GM19035 (cell line): ENCODE data around the gene SULT1A1.
"Not testable (repeated sequence)": the region's sequence is repeated elsewhere in the genome, so short reads cannot be mapped to it uniquely, and the experiment has no call there.

ENCODE experiments used
- ATAC-seq: cut with Tn5 transposase; IDR thresholded peaks from one replicate; pipeline ENCODE4 v1.9.1; 2021; ENCODE audit not compliant: unreplicated experiment

SULT1A1 gene

DNA sequence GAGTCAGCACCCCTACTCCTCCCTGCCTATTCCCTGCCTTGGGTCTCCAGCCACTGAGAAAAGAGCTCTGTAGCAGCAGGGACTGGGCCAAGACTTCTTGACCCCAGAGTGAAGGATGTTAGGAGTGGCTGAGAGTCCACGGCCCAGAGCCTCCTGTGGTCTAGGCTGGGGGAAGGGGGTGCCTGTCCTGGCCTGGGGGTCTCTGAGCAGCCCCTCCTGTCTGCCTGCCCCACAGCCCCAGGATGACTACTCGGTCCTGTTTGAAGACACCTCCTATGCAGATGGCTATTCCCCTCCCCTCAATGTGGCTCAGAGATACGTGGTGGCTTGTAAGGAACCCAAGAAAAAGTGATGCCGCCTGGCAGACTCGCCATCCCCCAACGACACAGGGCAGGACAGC, 18.5 kb downstream of the SULT1A1 start:
- ATAC-seq, result no peak

DNA sequence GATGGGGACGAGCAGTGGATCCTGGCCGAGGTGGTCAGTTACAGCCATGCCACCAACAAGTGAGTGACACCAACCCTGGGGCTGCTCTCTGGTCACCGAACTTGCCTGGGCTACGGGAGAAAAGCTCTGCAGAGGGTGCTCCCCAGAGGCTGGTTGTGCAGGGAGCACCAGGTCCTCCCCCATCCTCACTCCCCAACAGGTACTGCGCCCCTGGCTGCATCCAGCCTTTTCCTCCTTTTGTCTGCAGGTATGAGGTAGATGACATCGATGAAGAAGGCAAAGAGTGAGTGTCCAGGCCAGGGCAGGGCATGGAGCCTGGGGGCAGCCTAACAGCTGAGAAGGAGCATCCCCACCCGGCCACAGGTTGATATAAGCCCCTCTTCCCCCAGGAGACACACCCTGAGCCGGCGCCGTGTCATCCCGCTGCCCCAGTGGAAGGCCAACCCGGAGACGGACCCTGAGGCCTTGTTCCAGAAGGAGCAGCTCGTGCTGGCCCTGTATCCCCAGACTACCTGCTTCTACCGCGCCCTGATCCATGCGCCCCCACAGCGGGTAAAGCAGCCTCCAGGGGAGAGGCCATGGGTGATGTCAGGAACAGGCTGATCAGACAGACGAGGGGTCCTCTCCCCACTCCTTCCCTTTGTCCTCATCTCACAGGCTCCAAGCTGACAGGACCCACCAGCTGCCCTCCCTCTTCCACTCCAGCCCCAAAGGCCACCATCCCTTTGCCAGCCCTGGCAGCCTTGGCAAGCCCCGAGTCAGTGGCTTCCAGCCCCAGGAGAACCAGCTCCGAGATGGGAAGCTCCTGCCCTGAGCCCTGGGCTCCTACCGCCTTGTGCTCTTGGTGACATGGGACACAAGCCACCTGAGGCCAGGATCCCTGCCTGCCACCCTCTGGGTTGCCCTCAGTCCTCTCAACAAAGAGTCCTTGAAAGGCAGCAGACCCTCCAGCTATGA, 19.2 kb downstream of the SULT1A1 start:
- no peak for ATAC-seq

DNA sequence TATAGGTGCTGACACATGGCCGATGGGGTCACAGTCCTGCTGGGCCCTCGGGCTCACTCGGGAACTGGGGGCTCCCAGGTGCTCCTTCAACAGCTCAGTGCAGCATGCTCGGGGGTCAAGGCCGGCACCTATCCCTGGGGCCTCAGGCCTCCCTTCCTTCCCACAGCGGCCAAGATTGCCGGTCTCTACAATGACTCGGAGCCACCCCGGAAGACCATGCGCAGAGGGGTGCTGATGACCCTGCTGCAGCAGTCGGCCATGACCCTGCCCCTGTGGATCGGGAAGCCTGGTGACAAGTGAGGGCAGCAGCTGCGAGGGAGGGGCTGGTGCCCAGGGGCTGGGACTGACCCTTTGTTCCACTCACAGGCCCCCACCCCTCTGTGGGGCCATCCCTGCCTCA, 19.9 kb downstream of the SULT1A1 start:
- no peak for ATAC-seq

DNA sequence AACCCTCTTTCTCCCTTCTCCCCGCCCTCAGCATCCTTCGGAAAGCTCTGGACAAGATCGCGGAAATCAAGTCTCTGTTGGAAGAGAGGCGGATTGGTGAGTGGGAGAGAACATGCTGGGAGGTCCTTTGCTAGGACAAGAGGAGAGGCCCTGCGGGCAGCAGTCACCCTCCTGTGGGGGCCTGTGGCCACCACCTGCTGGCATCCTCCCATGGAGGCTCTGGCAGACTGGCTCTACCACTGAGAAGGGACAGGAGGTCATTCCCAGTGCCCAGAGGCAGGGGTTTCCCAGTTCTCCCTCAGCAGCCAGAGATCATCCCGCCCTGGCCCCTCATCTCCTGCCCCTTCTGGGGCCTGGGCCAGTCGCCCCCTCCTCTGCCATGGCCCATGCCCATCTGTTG, 20.8 kb downstream of the SULT1A1 start:
- ATAC-seq, result no peak

DNA sequence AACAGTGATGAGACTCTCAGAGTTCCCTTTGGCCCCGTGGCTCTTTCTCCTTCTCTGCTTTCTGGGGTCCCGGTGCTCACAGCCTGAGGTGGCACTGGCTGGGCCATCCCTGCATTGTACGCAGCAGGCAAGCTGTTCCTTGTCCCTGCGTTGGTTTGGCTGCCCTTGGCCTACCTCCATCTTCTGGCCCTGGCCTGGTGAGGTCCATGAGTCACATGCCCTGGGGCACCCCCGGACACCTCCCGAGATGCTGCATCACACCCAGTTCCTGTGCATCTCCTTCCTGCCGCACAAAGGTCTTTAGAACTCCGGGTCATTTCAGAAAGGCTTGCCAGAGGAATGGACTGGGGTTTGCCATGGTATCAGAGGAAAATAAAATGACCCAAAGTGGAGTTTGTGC, 22.5 kb downstream of the SULT1A1 start:
- no peak for ATAC-seq

DNA sequence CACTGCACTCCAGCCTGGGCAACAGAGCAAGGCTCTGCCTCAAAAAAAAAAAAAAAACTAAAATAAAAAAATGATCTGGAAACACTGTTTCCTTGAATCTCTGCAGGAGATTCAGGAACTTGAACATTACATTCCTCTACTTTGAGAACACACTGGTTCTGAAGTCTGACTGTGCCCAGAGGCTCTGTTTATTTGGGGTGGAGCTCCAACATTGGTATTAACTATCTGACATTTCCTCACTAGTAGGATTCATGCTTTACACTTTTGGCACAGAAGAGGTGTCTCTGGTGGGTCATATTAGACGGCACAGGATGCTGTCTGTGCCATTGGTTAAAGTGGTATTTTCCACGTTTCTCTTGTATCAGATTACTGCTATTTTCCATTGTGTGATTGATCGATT, 23.4 kb downstream of the SULT1A1 start:
- ATAC-seq, result no peak

DNA sequence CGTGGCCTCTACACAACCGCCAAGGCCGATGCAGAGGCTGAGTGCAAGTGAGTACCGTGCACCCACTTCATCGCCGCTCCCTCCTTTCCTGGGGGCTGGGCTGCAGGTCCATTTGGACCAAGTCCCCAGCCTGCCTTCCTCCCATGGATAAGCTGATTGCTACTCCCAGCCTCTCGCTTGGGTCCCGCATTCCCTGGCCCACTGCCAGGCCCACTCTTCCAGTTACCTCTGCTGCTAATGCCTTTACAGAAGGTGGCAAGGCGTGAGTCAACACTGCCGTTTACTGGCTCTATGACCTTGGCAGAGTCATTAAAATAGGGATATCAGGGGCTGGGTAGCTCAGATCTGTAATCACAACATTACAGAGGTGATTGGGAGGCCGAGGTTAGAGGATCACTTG, 24.2 kb downstream of the SULT1A1 start:
- no peak for ATAC-seq

DNA sequence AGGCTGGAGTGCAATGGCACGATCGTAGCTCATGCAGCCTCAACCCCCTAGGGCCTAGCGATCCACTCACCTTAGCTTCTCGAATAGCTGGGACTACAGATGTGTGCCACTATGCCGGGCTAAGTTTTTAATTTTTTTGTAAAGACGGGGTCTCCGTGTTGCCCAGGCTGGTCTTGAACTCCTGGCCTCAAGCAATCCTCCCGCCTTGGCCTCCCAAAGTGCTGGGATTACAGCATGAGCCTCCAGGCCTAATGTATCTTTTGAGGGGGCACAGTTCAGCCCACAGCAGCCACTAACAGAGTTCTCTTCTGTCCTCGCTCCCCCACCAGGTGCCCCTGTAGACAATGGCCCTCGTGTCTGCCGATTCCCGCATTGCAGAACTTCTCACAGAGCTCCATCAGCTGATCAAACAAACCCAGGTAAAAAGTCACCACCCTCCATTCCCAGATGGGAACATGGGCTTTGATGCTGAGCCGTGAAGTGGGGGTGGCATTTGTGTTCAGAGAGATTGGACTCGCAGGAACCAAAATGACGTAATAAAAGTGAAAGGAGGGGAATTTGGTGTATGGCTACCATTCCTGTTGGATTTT, 29.0 kb downstream of the SULT1A1 start:
- no peak for ATAC-seq

DNA sequence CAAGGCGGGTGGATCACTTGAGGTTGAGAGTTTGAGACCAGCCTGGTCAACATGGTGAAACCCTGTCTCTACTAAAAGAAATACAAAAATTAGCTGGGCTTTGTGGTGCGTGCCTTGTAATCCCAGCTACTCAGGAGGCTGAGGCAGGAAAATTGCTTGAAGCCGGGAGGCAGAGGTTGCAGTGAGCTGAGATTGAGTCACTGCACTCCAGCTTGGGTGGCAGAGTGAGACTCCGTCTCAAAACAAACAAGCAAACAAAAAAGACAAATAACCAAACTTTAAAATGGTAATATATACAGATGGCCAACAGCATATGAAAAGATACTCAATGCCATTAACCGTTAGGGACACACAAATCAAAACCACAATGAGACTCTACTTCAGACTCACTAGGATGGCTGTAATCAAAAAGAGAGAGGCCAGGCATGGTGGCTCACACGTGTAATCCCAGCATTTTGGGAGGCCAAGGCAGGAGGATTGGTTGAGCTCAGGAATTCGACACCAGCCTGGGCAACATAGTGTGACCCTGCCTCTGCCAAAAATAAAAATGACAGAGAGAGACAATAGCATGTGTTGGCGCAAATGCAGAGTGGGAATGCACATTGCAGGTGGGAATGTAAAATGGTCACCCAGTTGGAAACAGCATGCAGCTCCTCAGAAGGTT, 34.3 kb downstream of the SULT1A1 start:
- ATAC-seq, result no peak

DNA sequence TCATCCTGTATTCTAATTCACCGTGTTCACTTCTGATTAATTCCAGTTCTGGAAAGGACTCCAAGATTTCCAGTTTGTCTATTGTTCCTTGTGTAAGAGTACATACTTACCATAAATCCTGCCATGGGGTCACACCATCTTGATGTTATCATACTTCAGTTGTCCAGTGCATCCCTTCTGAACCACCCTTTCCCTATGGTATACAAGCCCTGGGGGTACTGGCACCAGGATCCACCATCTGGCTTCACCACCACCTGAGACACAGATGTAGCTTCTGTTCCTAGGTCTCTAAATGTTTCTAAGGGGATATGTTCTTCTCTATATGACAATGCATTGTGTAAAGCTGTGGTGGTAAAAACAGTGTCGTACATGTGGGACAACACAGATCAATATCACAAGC, 34.9 kb downstream of the SULT1A1 start:
- ATAC-seq, result no peak

DNA sequence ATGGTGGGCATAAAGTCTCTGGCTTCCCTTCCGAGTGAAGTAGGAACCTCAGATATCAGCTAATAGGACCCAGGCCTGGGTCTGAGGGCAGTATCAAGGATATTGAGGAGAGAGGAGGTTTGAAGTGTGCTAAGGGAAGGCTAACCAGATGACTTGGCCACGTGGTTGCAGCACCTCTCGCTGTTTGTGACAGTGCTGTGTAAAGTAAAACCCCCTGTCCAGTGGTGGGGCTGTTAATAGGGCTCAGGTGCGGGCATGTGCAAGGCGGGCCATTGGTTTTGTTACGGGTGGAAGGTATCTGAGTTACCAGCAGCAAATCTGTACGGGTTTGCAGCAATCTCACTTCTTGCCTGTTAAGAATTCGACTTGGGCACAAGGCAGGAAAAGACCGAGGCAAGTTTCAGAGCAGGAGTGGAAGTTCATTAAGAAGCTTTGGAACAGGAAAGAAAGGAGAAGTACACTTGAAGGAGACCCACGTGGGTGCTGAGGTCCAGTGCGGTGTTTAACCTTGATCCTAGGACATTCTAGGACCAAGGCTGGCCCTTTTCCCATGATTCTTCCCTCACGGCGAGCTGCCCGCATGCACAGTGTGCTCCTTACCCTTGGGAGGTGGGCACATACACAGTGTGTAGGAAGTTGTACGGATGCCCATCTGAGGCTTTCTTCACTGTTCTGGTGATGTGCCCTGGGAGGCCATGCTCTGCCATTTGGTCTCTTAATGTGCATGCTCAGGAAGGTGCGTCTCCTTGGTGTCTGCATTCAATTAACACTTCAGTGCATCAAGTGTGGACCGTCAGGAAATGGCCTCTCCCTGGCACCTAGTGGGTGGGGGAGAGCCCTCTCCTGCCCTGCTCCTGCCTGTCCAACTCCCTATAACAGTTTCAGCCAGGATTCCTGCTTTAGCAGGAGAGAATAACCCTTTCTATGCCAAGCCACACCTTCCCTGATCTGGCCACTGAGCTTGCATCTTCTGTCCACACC, 35.8 kb downstream of the SULT1A1 start:
- no peak for ATAC-seq

DNA sequence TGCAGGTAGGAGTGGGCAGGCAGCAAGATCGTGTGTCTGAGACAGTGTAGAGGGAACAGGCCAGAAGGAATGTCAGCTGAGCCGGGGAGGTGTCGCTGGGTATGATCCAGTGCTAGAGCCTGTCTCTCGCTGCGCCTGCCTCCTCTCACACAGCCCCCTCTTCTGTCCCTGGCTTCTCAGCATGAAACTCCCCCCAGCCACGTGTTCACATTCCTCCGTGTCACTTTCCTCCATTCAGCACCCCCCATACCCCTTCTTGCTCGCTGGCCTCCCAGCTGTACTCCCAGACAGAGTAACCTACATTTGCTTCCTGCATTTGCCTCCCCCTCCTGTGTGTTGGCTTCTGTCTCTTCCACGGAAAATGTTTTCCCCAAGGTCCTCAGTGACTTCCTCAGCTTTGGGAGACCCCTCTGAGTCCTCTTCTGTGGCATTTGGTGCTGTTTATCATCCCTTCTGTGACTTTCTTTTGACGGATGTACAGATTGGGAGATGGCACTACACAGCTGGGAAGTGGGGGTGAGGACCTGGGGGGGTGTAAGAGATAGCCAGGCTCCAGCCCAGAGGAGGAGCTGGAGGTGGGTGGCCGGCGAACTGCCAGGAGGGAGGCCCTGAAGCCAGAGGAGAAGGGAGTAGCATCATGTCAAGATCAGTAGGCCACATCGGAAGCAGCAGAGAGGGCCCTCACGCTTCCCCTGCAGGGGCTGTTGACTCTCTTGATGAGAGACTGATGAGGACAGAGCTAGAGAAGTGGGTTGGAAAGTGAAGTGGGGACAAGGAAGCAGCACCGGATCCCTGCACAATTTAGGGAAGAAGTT, 36.9 kb downstream of the SULT1A1 start:
- ATAC-seq, result no peak

DNA sequence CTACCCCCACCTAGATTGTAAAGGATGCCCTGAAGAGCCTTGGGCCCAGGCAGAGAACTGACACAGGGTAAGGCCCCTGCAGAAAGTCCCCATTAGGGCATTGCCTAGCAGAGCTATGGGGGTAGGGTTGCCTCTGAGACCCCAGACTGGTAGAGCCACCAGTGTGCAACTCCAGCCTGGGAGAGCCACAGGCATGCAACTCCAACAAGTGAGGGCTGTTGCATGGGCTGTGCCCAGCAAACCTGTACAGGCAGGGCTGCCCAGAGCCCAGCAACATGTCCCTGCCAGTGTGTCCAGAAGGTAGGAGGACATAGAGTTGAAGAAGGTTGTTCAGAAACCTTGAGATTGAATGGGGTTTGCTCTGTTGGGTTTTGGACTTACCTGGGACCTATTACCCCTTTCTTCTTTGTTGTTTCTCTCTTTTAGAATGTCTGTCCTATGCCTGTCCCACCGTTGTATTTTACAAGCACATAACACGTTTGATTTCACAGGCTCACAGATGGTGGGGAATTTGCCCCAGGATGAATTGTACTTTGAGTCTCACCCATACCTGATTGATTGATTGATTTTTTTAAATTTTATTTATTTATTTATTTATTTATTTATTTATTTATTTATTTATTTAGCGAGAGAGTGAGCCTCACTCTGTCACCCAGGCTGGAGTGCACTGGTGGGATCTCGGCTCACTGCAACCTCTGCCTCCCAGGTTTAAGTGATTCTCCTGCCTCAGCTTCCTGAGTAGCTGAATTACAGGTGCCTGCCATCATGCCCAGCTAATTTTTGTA, 39.7 kb downstream of the SULT1A1 start:
- ATAC-seq, result no peak

DNA sequence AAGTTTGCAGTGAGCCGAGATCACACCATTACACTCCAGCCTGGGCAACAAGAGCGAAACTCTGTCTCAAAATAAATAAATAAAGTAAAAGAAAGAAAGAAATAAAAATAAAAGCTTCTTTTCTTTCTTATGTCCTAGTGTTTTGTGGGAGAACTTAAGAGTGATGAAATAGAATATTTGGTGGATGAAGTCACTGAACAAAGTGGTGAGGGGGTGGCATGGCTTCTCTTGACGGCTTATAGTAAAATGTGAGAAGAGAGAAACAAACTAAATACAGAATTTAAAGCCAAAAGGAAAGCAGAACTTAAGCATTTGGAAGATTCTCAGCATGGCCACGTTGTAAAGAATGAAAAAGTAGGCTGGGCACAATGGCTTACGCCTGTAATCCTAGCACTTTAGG, 40.8 kb downstream of the SULT1A1 start:
- no peak for ATAC-seq

DNA sequence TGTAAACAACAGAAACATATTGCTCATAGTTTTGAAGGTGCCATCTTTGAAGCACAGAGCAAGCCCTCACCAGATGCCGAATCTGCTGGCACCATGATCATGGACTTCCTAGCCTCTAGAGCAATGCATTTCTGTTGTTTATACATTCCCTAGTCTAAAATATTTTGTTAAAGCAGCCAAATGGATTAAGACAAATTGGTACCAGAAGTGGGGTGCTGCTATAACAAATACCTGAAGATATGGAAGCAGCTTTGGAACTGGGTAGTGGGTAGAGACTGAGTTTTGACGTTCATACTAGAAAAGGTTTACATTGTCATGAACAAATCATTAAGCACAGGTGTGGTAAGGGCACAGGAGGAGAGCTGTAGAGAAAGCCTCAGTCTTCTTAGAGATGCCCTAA, 42.6 kb downstream of the SULT1A1 start:
- ATAC-seq, result no peak

DNA sequence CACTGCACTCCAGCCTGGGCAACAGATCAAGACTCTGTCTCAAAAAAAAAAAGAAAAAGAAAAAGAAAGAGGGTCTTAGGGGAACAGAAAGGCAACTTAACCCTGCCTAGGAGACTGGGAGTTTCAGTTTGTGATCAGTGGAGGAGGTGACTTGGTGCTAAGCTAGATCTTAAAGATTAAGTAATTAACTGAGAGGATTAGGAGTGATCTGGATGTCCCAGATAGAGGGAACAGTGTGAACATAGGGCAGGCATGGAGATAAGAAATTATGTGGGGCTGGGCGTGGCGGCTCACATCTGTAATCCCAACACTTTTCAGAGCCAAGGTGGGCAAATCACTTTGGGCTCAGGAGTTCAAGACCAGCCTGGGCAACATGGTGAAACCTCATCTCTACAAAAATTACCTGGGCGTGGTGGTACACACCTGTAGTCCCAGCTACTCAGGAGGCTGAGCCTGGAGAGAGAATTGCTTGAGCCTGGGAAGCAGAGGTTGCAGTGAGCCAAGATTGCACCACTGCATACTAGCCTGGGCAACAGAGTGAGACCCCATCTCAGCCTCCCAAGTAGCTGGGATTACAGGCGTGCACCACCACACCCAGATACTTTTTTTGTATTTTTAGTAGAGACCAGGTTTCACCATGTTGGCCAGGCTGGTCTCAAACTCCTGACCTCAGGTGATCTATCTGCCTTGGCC, 43.5 kb downstream of the SULT1A1 start:
- ATAC-seq, result not testable (repeated sequence)

DNA sequence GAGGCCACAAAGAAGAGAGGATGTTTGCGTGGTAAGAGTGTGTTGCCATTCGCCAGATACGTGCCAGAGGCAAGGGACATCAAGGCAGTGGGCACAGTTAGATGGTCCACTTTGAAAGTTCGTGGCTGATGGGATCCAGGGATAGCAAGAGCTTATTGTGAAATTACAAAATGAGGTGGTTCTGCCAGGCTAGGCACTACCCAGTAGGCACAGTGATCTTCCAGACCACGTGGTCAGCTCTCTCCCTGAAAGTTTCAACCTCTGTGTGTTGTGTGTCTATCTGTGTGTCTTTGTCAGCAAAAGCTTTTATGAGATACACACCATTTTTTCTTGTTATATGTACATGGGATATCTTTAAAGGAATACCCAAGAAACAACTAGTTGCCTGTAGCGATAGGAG, 46.6 kb downstream of the SULT1A1 start:
- ATAC-seq, result no peak

DNA sequence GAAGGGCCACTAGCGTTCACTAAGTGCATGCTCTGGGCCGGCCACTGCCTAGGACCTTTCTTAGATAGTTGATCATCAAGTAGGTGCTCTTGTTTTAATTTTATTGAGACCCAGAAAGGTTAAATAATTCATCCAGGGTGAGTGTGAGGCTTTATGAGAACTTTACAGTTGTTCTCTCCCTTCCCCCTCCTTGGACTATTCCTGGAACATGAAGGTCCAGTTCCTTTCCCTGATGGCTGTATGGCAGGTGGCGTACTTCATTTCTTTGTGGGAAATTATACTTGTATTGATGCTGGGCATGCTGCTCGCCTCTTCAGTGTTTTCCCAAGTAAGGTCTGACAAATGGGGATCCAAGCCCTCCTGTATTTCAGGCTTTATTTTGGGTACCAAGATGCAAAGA, 47.6 kb downstream of the SULT1A1 start:
- no peak for ATAC-seq
